H9 (cell line): Measurements from ENCODE around the gene SLC35F5. TPM values are rescaled to one million over a fixed set of nuclear protein-coding genes. Genes with fewer than 3 reads are reported as not detected.
"Not testable (repeated sequence)": the region's sequence is repeated elsewhere in the genome, so short reads cannot be mapped to it uniquely, and the experiment has no call there.

Experiments
- DNase-seq: peaks from one replicate; pipeline ENCODE4 v3.0.0-alpha.2; 2017
- H2AFZ ChIP-seq: one replicate; pipeline ENCODE4 v1.6.1; 2013; ENCODE audit warnings: mild to moderate bottlenecking, low read length, control low read depth, moderate library complexity
- H2AK5ac ChIP-seq: 2 replicates; pipeline ENCODE4 v1.6.1; 2013; ENCODE audit warnings: low read length, control low read depth, mixed read lengths; ENCODE audit not compliant: insufficient read length
- H2BK120ac ChIP-seq: one replicate; pipeline ENCODE4 v1.6.1; 2013; ENCODE audit warnings: low read depth, mild to moderate bottlenecking, low read length, control low read depth, inconsistent platforms; ENCODE audit not compliant: poor library complexity, severe bottlenecking
- H2BK12ac ChIP-seq: 2 replicates; pipeline ENCODE4 v1.6.1; 2013; ENCODE audit warnings: low read length, control low read depth, mixed read lengths, low read depth; ENCODE audit not compliant: insufficient read length
- H2BK15ac ChIP-seq: 2 replicates; pipeline ENCODE4 v1.6.1; 2013; ENCODE audit warnings: low read depth, low read length, control low read depth
- H2BK20ac ChIP-seq: one replicate; pipeline ENCODE4 v1.6.1; 2013; ENCODE audit warnings: low read depth, mild to moderate bottlenecking, low read length, control low read depth, inconsistent platforms; ENCODE audit not compliant: poor library complexity, severe bottlenecking
- H2BK5ac ChIP-seq: 2 replicates; pipeline ENCODE4 v1.6.1; 2013; ENCODE audit warnings: low read length, control low read depth, mixed read lengths; ENCODE audit not compliant: insufficient read length
- H3K14ac ChIP-seq: 2 replicates; pipeline ENCODE4 v1.6.1; 2013; ENCODE audit warnings: low read length, control low read depth; ENCODE audit not compliant: insufficient read depth
- H3K18ac ChIP-seq: 2 replicates; pipeline ENCODE4 v1.6.1; 2013; ENCODE audit warnings: low read depth, mild to moderate bottlenecking, mixed read lengths, low read length, control low read depth; ENCODE audit not compliant: insufficient read length
- H3K23ac ChIP-seq: 2 replicates; pipeline ENCODE4 v1.6.1; 2013; ENCODE audit warnings: low read length, control low read depth, mixed read lengths, low read depth; ENCODE audit not compliant: insufficient read length
- H3K23me2 ChIP-seq: 2 replicates; pipeline ENCODE4 v1.6.1; 2013; ENCODE audit warnings: low read depth, mild to moderate bottlenecking, mixed read lengths, low read length, control low read depth; ENCODE audit not compliant: insufficient read length, poor library complexity, severe bottlenecking
- H3K27ac ChIP-seq: 2 replicates; pipeline ENCODE4 v1.5.1; 2013; ENCODE audit warnings: low read length, control low read depth, mixed read lengths, low read depth; ENCODE audit not compliant: insufficient read length
- H3K27me3 ChIP-seq: 2 replicates; pipeline ENCODE4 v1.6.1; 2013; ENCODE audit warnings: low read length, control low read depth, inconsistent platforms; ENCODE audit not compliant: insufficient read depth
- H3K4ac ChIP-seq: 2 replicates; pipeline ENCODE4 v1.6.1; 2013; ENCODE audit warnings: low read depth, mild to moderate bottlenecking, control low read depth, inconsistent platforms, low read length, moderate library complexity
- H3K4me1 ChIP-seq: 2 replicates; pipeline ENCODE4 v1.6.1; 2013; ENCODE audit warnings: low read length, control low read depth, inconsistent platforms; ENCODE audit not compliant: insufficient read depth
- H3K4me2 ChIP-seq: 2 replicates; pipeline ENCODE4 v1.6.1; 2013; ENCODE audit warnings: low read length, control low read depth, mixed read lengths; ENCODE audit not compliant: insufficient read length, insufficient read depth
- H3K56ac ChIP-seq: 2 replicates; pipeline ENCODE4 v1.6.1; 2013; ENCODE audit warnings: low read depth, mild to moderate bottlenecking, mixed read lengths, low read length, control low read depth; ENCODE audit not compliant: insufficient read length
- H3K79me1 ChIP-seq: 2 replicates; pipeline ENCODE4 v1.6.1; 2013; ENCODE audit warnings: low read depth, mild to moderate bottlenecking, moderate library complexity, low read length, control low read depth, inconsistent platforms; ENCODE audit not compliant: insufficient read depth, poor library complexity, severe bottlenecking
- H3K79me2 ChIP-seq: 2 replicates; pipeline ENCODE4 v1.6.1; 2013; ENCODE audit warnings: low read length, control low read depth, inconsistent platforms; ENCODE audit not compliant: insufficient read depth
- H3K9ac ChIP-seq: 2 replicates; pipeline ENCODE4 v1.6.1; 2013; ENCODE audit warnings: low read length, control low read depth, mixed read lengths; ENCODE audit not compliant: insufficient read length; ENCODE audit errors: extremely low read depth
- H3K9me3 ChIP-seq: one replicate; pipeline ENCODE4 v1.6.1; 2013; ENCODE audit warnings: low read depth, low read length, inconsistent platforms; ENCODE audit not compliant: control insufficient read depth
- H3T11ph ChIP-seq: one replicate; pipeline ENCODE4 v1.6.1; 2013; ENCODE audit warnings: mild to moderate bottlenecking, low read length, control low read depth, inconsistent platforms
- H4K20me1 ChIP-seq: one replicate; pipeline ENCODE4 v1.6.1; 2013; ENCODE audit not compliant: control insufficient read depth, insufficient read length, insufficient read depth
- H4K5ac ChIP-seq: 2 replicates; pipeline ENCODE4 v1.6.1; 2013; ENCODE audit warnings: low read depth, mild to moderate bottlenecking, mixed read lengths, low read length, control low read depth; ENCODE audit not compliant: insufficient read length
- H4K8ac ChIP-seq: replicated peaks from 2 replicates; pipeline ENCODE4 v1.6.1; 2013; ENCODE audit warnings: low read length, control low read depth, mixed read lengths, low read depth; ENCODE audit not compliant: insufficient read length
- H4K91ac ChIP-seq: 2 replicates; pipeline ENCODE4 v1.6.1; 2013; ENCODE audit warnings: low read depth, mild to moderate bottlenecking, moderate library complexity, mixed read lengths, low read length, control low read depth; ENCODE audit not compliant: insufficient read length
- H3K27ac Mint-ChIP-seq, 3 experiments: 2 replicates in 2 of 3; 3 replicates in 1 of 3; pipeline ENCODE4 v1.8.0; 2020 to 2021; ENCODE audit warnings: mixed read lengths in 3 of 3, mild to moderate bottlenecking in 1 of 3, moderate library complexity in 1 of 3
- H3K27me3 Mint-ChIP-seq: 2 replicates; pipeline ENCODE4 v1.8.0; 2021; ENCODE audit warnings: low read depth, mild to moderate bottlenecking, moderate library complexity, mixed read lengths
- H3K36me3 Mint-ChIP-seq, 3 experiments: 2 replicates in 2 of 3; 3 replicates in 1 of 3; pipeline ENCODE4 v1.8.0; 2020 to 2021; ENCODE audit warnings: low read depth in 3 of 3, mixed read lengths in 3 of 3; ENCODE audit not compliant: insufficient read depth in 1 of 3
- H3K4me1 Mint-ChIP-seq, 2 experiments: 2 replicates each; pipeline ENCODE4 v1.8.0; 2020; ENCODE audit warnings: mixed read lengths in 2 of 2
- H3K4me3 Mint-ChIP-seq, 2 experiments: 2 replicates in 1 of 2; 3 replicates in 1 of 2; pipeline ENCODE4 v1.8.0; 2020 to 2021; ENCODE audit warnings: mild to moderate bottlenecking in 2 of 2, mixed read lengths in 2 of 2, moderate library complexity in 1 of 2
- H3K9me3 Mint-ChIP-seq, 2 experiments: 2 replicates in 1 of 2; 3 replicates in 1 of 2; pipeline ENCODE4 v1.8.0; 2020; ENCODE audit warnings: mild to moderate bottlenecking in 2 of 2, mixed read lengths in 2 of 2, moderate library complexity in 1 of 2
- WGBS: extraction: QIAGEN DNeasy Blood & Tissue Kit; methylation state at CpG from one replicate; pipeline ENCODE4 v1.1.7; 2013; ENCODE audit warnings: missing lambda C conversion rate, low lambda C conversion rate, mixed read lengths; ENCODE audit not compliant: insufficient read length; ENCODE audit errors: extremely low coverage; 5-methylcytosine and 5-hydroxymethylcytosine counted together
- total RNA-seq: library from RNA; stranded (reverse); gene quantifications from 2 replicates; pipeline ENCODE4 v1.2.1, GENCODE V29; 2021
- TF ChIP-seq, protein P1 (sequence below): fragments of 200-600 bp; sonication (generic); conservative IDR thresholded peaks from 3 replicates; pipeline ENCODE4 v1.8.0; 2021; ENCODE audit warnings: antibody characterized with exemption, mild to moderate bottlenecking

Gene SLC35F5
- total RNA-seq, 1 experiment from 2014 or later = 31.3 TPM

GRCh38 chr2:113672326-113672932, 84.0 kb downstream of the SLC35F5 start:
- Histone ChIP-seq H3K4me2 (no peak overlapping the region), H2BK15ac (no peak overlapping the region), H3K23ac (no peak overlapping the region), H3K27ac (no peak overlapping the region), H3K79me1 (no peaks in the 10 kb centered on the region), H3K9ac (no peak overlapping the region), H3K4me1 (peaks cover 5% of the 10 kb centered on the region; the same call in 1 of the 2 replicates), H3K14ac (no peak overlapping the region), H3K4ac (no peak overlapping the region), H2AFZ (no peak overlapping the region), H4K91ac (no peak overlapping the region), H3K9me3 (no peaks in the 10 kb centered on the region), H2BK20ac (no peak overlapping the region), H2AK5ac (no peak overlapping the region), H2BK5ac (no peak overlapping the region), H2BK120ac (no peak overlapping the region), H4K5ac (no peak overlapping the region), H3K79me2 (no peaks in the 10 kb centered on the region), H4K8ac (no peak overlapping the region), H3K27me3 (no peaks in the 10 kb centered on the region), H3T11ph (no peak overlapping the region), H3K18ac (no peak overlapping the region), H2BK12ac (no peak overlapping the region), H3K23me2 (no peaks in the 10 kb centered on the region), H3K56ac (no peak overlapping the region), H4K20me1 (no peaks in the 10 kb centered on the region)
- no peak for DNase-seq
- TF ChIP-seq, protein P1, sequence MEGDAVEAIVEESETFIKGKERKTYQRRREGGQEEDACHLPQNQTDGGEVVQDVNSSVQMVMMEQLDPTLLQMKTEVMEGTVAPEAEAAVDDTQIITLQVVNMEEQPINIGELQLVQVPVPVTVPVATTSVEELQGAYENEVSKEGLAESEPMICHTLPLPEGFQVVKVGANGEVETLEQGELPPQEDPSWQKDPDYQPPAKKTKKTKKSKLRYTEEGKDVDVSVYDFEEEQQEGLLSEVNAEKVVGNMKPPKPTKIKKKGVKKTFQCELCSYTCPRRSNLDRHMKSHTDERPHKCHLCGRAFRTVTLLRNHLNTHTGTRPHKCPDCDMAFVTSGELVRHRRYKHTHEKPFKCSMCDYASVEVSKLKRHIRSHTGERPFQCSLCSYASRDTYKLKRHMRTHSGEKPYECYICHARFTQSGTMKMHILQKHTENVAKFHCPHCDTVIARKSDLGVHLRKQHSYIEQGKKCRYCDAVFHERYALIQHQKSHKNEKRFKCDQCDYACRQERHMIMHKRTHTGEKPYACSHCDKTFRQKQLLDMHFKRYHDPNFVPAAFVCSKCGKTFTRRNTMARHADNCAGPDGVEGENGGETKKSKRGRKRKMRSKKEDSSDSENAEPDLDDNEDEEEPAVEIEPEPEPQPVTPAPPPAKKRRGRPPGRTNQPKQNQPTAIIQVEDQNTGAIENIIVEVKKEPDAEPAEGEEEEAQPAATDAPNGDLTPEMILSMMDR = no peak
- Mint-ChIP-seq H3K27ac (no peak overlapping the region), H3K27me3 (peaks cover 68% of the 10 kb centered on the region), H3K9me3 (peaks cover 7 to 13% of the 10 kb centered on the region in 2 experiments; a peak in 3 of 5 replicates), H3K36me3 (peaks cover 0 to 8% (median 0%) of the 10 kb centered on the region in 3 experiments; a peak in 1 of 7 replicates), H3K4me1 (peaks cover 15 to 20% of the 10 kb centered on the region in 2 experiments), H3K4me3 (peak overlapping the region in 1 of 2 experiments; percentile 48; a peak in 1 of 5 replicates)
- no CpG with 5 or more reads among the region's 7 CpGs for WGBS

GRCh38 chr2:113669013-113669412, 87.4 kb downstream of the SLC35F5 start:
- no CpG with 5 or more reads among the region's 21 CpGs for WGBS
- H3T11ph ChIP-seq, H3K27ac ChIP-seq, H3K4me1 ChIP-seq, H3K9ac ChIP-seq, H3K79me2 ChIP-seq, H2BK12ac ChIP-seq, H3K36me3 Mint-ChIP-seq, H3K4me3 Mint-ChIP-seq, H3K18ac ChIP-seq, H4K5ac ChIP-seq, H3K23me2 ChIP-seq, H3K23ac ChIP-seq, H2BK120ac ChIP-seq, H2AK5ac ChIP-seq, H3K56ac ChIP-seq, H3K27ac Mint-ChIP-seq, H3K14ac ChIP-seq, H3K27me3 ChIP-seq, H2AFZ ChIP-seq, H3K9me3 ChIP-seq, DNase-seq, H3K4me2 ChIP-seq, H2BK5ac ChIP-seq, H4K8ac ChIP-seq, H2BK20ac ChIP-seq, H3K79me1 ChIP-seq, H4K20me1 ChIP-seq, H4K91ac ChIP-seq, H3K4ac ChIP-seq, H2BK15ac ChIP-seq: not testable (repeated sequence)
- Mint-ChIP-seq H3K4me1 (peaks cover 15 to 18% of the 10 kb centered on the region in 2 experiments), H3K27me3 (peaks cover 61% of the 10 kb centered on the region), H3K9me3 (peaks cover 7 to 15% of the 10 kb centered on the region in 2 experiments; a peak in 3 of 5 replicates)
